GM18861 (cell line): ENCODE measurements around the gene OR52R1.
"Not testable (repeated sequence)": the region's sequence is repeated elsewhere in the genome, so short reads cannot be mapped to it uniquely, and the experiment has no call there.

Source experiments
- ATAC-seq: cut with Tn5 transposase; IDR thresholded peaks from one replicate; pipeline ENCODE4 v1.9.1; 2021; ENCODE audit not compliant: unreplicated experiment

The OR52R1 gene

GRCh38 chr11:4804280-4804679 is at the start of gene OR52R1:
Gene OR52R1 (minus strand): TSS chr11:4804380. CDS start chr11:4804380, 0 bp downstream.
- no peak for ATAC-seq

DNA sequence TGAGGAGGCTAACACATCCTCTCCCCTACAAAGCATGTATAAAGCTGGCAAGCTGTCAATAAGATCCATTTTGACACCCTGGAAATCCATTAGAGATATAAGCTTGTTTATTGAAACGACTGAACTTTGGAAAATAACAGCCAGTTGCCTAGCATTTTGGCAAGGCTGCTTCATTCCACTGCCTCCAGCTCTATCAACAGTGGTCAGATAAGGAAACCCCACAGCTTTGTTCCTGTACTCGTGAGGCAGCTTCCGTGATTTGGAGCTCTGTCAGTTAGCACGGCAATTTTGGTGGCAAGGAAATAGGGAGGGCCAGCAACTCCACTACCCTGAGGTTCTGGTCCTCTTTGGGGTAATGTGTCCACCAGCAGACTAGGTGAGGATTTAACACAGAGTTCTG is 46.9 kb upstream of the OR52R1 start:
- no peak for ATAC-seq

- ATAC-seq: no peak
Measured at GRCh38 chr11:4848908-4849532, 44.8 kb upstream of the OR52R1 start, which contains the start of gene OR51S1. Gene OR51S1 (minus strand): TSS chr11:4849208. CDS start chr11:4849208, 0 bp downstream.

GRCh38 chr11:4839851-4840549 is 35.8 kb upstream of the OR52R1 start:
- ATAC-seq: no peak

- ATAC-seq: no peak
Measured at GRCh38 chr11:4830909-4831308, 26.7 kb upstream of the OR52R1 start.

GRCh38 chr11:4830346-4830745 is 26.2 kb upstream of the OR52R1 start:
- ATAC-seq: no peak

- no peak for ATAC-seq
Measured at GRCh38 chr11:4826425-4826824, 22.2 kb upstream of the OR52R1 start.

GRCh38 chr11:4825132-4825531 is 21.0 kb upstream of the OR52R1 start:
- ATAC-seq: no peak

DNA sequence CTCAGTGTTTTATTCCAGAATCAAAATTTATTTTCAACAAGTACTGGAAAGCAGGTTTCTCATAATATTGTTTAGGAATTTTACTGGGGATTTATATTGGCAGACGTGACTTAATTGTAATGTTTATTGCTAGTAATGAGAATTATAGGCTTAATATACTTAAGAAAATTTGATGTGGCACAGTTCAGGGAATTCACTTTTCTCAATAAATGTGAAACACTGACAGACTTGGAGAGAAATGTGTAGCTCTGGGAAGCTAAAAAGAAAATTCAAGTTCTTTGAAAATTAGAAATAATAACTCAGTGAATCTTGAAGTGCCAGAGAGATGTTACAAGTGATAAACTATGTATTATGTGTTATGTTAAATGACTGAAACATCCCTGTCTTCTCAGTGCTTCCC is 16.8 kb upstream of the OR52R1 start, which contains the start of gene OR51F2:
Gene OR51F2, plus strand, starts transcription at position 301 of the 400 bp plus-strand sequence. CDS start 101 bp downstream, outside the sequence.
- ATAC-seq: no peak

DNA sequence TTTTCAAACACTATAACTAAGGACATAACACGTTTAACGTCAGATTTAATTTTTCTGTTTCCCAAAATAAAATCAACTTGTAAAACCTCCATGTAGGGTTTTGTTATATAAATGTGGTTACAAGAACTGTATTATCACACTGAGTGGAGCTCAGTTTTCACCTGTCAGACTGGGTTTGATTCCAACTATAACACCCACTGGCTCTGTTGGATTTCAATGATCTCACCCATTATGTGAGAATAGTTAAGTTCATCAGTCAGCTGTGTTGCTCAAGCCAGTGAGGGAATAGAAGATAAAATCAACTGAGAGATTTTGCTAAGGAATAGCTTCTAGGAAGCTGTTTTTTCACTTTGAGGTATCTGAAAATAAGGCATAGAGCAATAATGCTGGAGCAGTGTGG is 5.1 kb upstream of the OR52R1 start:
- no peak for ATAC-seq

- ATAC-seq: no peak
Measured at GRCh38 chr11:4808476-4808875, 4.3 kb upstream of the OR52R1 start.

GRCh38 chr11:4801316-4801715 is 2.9 kb downstream of the OR52R1 start:
- ATAC-seq: not testable (repeated sequence)

DNA sequence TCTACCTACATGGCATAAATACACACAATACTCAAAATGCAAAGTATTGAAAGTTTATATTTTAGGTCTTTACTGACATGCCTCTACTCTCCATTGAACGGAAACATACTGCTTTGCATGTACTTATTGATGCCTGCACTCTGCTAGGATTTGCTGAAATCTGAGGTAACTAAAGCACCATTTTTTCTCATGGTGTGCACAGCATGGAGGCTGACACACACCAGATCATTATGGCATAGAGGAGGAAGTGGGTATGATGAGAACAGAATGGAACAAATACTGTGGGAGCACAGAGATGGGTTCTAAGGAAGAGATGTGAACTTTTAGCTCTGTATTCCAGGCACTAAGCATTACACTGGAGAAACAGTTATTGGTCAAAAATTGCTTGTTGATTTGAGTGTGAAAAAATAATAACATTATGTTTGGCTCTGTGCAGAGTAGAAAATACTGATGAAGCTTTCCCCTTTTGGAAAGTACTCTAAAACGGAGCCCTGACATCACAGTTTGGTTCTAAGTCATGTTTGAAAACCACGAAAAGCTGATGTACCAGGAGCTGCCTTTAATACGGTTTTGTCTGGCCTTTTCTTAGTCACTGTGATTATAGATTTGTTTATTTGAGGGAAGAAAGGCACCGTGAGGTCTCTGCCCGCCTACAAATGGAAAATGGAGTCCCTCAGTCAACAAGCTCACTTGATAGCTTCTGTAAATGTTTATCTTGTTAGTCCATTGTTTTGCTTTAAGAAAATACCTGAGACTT is 5.6 kb downstream of the OR52R1 start:
- no peak for ATAC-seq

DNA sequence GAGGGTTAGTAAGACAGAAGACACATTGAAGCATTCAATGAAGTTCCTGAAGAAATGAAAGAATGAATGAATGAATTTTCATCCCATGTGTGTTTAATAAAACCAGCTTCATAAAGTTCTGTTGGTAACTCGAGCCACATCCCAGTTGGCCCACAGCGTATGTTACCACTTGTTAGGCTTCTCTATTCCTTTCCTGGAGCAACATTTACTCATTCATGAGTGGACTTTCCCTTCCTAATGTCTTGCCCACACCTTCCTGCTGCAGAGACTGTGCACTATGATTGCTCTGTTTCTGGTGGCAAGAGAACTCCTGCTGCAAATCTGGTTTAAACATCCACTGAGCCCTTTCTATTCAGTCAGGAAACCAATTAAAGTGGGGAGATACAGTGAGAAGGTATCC is 7.0 kb downstream of the OR52R1 start:
- ATAC-seq: no peak

DNA sequence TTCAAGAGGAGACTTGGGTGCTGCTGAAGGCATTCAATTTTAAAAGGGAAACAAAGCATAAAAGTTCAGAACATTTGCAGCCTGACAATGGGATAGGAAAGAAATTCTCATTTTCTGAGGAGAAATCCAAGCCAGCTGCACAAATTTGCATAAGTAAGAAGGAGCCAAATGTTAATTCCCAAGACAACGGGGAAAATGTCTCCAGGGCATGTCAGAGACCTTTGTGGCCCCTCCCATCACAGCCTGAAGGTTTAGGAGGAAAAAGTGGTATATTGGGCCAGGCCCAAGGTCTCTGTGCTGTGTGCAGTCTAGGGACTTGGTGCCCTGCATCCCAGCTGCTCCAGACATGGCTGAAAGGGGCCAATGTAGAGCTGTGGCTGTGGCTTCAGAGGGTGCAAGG is 21.7 kb downstream of the OR52R1 start:
- no peak for ATAC-seq

DNA sequence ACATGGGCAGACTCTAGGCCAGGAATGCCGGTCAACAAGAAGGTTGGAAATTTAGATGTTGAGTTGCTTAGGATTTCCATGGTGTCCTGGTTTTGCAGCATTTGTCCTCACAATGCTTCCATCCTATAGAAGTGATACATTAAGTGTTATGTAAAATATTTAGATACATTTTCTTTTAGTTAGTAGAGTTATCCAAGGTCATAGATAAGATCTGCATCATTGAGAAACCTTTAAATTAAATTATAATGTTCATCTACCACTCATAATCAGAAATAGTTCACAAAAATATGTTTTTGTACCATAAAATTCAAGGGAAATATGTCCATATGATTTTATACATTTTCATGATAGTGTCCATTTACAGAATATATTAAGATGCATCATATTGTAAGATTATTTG is 34.3 kb downstream of the OR52R1 start, which contains the start of gene OR51F1:
Gene OR51F1, minus strand, starts transcription at position 101 of the 400 bp plus-strand sequence. Its CDS starts 0 bp downstream, at position 101.
- no peak for ATAC-seq

GRCh38 chr11:4768094-4768493 is 36.1 kb downstream of the OR52R1 start:
- no peak for ATAC-seq

- no peak for ATAC-seq
Measured at GRCh38 chr11:4766420-4767043, 37.6 kb downstream of the OR52R1 start.

GRCh38 chr11:4763096-4763495 is 41.1 kb downstream of the OR52R1 start:
- ATAC-seq: no peak
